HG02938 (cell line): ENCODE data around the gene PREB.

Experiments
- ATAC-seq: cut with Tn5 transposase; IDR thresholded peaks from one replicate; pipeline ENCODE4 v1.9.1; 2021; ENCODE audit warnings: mild to moderate bottlenecking, moderate library complexity; ENCODE audit not compliant: unreplicated experiment

PREB gene

GRCh38 chr2:27083410-27084296 is 50.8 kb downstream of the PREB start:
- ATAC-seq: no peak

- ATAC-seq: no peak
Observed at GRCh38 chr2:27082773-27083409, 51.5 kb downstream of the PREB start.

- no peak for ATAC-seq
Observed at GRCh38 chr2:27081984-27082772, 52.3 kb downstream of the PREB start.
